K562 (cell line): ENCODE measurements around the gene TFDP1. TPM values are rescaled to one million over a fixed set of nuclear protein-coding genes. Genes with fewer than 3 reads are reported as not detected.

ENCODE experiments used
- ATAC-seq: fragments of 200-7000 bp; cut with Tn5 transposase; 3 replicates; pipeline ENCODE4 v1.9.1; 2020; ENCODE audit warnings: moderate library complexity
- BruUV-seq: library from RNA; stranded (reverse); fragments of 400-500 nt; replicated peaks from 2 replicates; lab custom pipeline; 2021; lab: Mats Ljungman, UMichigan
- CTCF ChIA-PET: fragments of 300-600 bp; formaldehyde crosslinking; extraction: SDS; loops from one replicate; lab custom pipeline; 2021; ENCODE audit warnings: low intra/inter-chr PET ratio; lab: Yijun Ruan, JAX
- POLR2A ChIA-PET: fragments of 300-600, 350-650 bp; sonication (Branson Sonifier 250); formaldehyde crosslinking; extraction: SDS; loops from one replicate; lab custom pipeline; 2021; ENCODE audit warnings: antibody characterized with exemption, inconsistent platforms; lab: Yijun Ruan, JAX
- DNase-seq, 4 experiments: peaks; one replicate each; pipeline versions ENCODE4 v3.0.0 to v3.0.0-alpha.2; 2011 to 2018; ENCODE audit warnings: low spot score in 3 of 4, mixed read lengths in 3 of 4; ENCODE audit errors: extremely low read depth in 1 of 4
- FAIRE-seq: peaks from 2 replicates; lab custom pipeline; 2011; peaks lifted over from hg19 to GRCh38; lab: Jason Lieb, UNC
- H2AFZ ChIP-seq: 2 replicates; pipeline ENCODE4 v1.6.0; 2011; ENCODE audit warnings: low read depth, low read length, control low read depth, inconsistent platforms
- H3K27ac ChIP-seq: fragments of 200-600 bp; 3 replicates; pipeline ENCODE4 v1.8.0; 2011; ENCODE audit warnings: low read depth, mild to moderate bottlenecking, control low read depth, inconsistent platforms, low read length, moderate library complexity, mixed read lengths; ENCODE audit errors: extremely low read depth
- H3K27me3 ChIP-seq, 2 experiments: fragments of 300-600 bp in 1 of 2; 2 replicates in 1 of 2; 3 replicates in 1 of 2; pipeline versions ENCODE4 v1.6.0 to v1.8.0; 2011; ENCODE audit warnings: inconsistent platforms in 2 of 2, low read length in 2 of 2, mild to moderate bottlenecking in 1 of 2, mixed read lengths in 1 of 2, moderate library complexity in 1 of 2; ENCODE audit not compliant: control insufficient read depth in 2 of 2, insufficient read depth in 2 of 2
- H3K36me3 ChIP-seq: fragments of 300-600 bp; 3 replicates; pipeline ENCODE4 v1.8.0; 2011; ENCODE audit warnings: mild to moderate bottlenecking, low read length, inconsistent platforms; ENCODE audit not compliant: control insufficient read depth, insufficient read depth
- H3K4me1 ChIP-seq, 2 experiments: fragments of 200-600 bp in 1 of 2; replicated peaks in 1 of 2; 2 replicates in 1 of 2; 3 replicates in 1 of 2; pipeline versions ENCODE4 v1.5.1 to v1.8.0; 2011; ENCODE audit warnings: inconsistent platforms in 2 of 2, low read length in 2 of 2, mild to moderate bottlenecking in 1 of 2, mixed read lengths in 1 of 2, moderate library complexity in 1 of 2; ENCODE audit not compliant: control insufficient read depth in 2 of 2, insufficient read depth in 2 of 2
- H3K4me2 ChIP-seq: 2 replicates; pipeline ENCODE4 v1.6.1; 2011; ENCODE audit warnings: low read length, control low read depth, inconsistent platforms, mixed read lengths; ENCODE audit not compliant: insufficient read depth
- H3K4me3 ChIP-seq: fragments of 200-600 bp; sonication (generic), shearing (Covaris generic); 2 replicates; pipeline ENCODE4 v1.5.1; 2016; ENCODE audit warnings: control low read depth, inconsistent platforms
- H3K79me2 ChIP-seq: fragments of 200-600 bp; 3 replicates; pipeline ENCODE4 v1.8.0; 2011; ENCODE audit warnings: low read length, inconsistent platforms; ENCODE audit not compliant: control insufficient read depth, insufficient read depth
- H3K9ac ChIP-seq, 2 experiments: 2 replicates each; pipeline versions ENCODE4 v1.6.0 to v1.6.1; 2011; ENCODE audit warnings: low read depth in 2 of 2, low read length in 2 of 2, control low read depth in 1 of 2, inconsistent platforms in 1 of 2, mild to moderate bottlenecking in 1 of 2, mixed read lengths in 1 of 2; ENCODE audit not compliant: insufficient read depth in 1 of 2
- H3K9me1 ChIP-seq: one replicate; pipeline ENCODE4 v1.6.0; 2011; ENCODE audit warnings: inconsistent platforms, mild to moderate bottlenecking, low read length, moderate library complexity; ENCODE audit not compliant: control insufficient read depth, insufficient read depth
- H3K9me3 ChIP-seq: replicated peaks from 2 replicates; pipeline ENCODE4 v1.5.1; 2011; ENCODE audit warnings: low read depth, low read length, inconsistent platforms; ENCODE audit not compliant: control insufficient read depth, insufficient read depth
- H4K20me1 ChIP-seq: replicated peaks from 2 replicates; pipeline ENCODE4 v1.6.1; 2011; ENCODE audit warnings: low read length, inconsistent platforms, mixed read lengths; ENCODE audit not compliant: control insufficient read depth, insufficient read depth
- CSDE1 ChIP-seq, 2 experiments: fragments of 450-650 bp; IDR thresholded peaks; 2 replicates each; pipeline ENCODE4 v1.6.1; 2016; ENCODE audit warnings: mild to moderate bottlenecking in 1 of 2
- HDAC6 ChIP-seq: IDR thresholded peaks from 2 replicates; pipeline ENCODE4 v1.6.1; 2012; ENCODE audit warnings: low read depth, mild to moderate bottlenecking, control low read depth, inconsistent platforms, low read length, moderate library complexity
- MAZ ChIP-seq, 2 experiments: fragments of 450-650 bp in 1 of 2; sonication (generic) in 1 of 2; formaldehyde crosslinking; IDR thresholded peaks in 1 of 2; conservative IDR thresholded peaks in 1 of 2; 2 replicates each; pipeline versions ENCODE4 v1.4.0 to v1.5.0; 2020; ENCODE audit warnings: mild to moderate bottlenecking in 1 of 2, missing genetic modification reagents in 1 of 2
- MED1 ChIP-seq: sonication (generic); formaldehyde crosslinking; IDR thresholded peaks from 2 replicates; pipeline ENCODE4 v1.8.1; 2023; ENCODE audit warnings: missing genetic modification reagents, borderline replicate concordance
- SMARCA4 ChIP-seq: fragments of 450-650 bp; IDR thresholded peaks from 2 replicates; pipeline ENCODE4 v1.6.1; 2016
- STAT5A ChIP-seq: IDR thresholded peaks from 2 replicates; pipeline ENCODE4 v1.6.1; 2012; ENCODE audit warnings: low read length, inconsistent platforms, borderline replicate concordance
- STAT5B ChIP-seq: fragments of 250-450 bp; sonication (Bioruptor Pico); IDR thresholded peaks from 2 replicates; pipeline ENCODE4 v1.8.0; 2021; ENCODE audit warnings: mild to moderate bottlenecking, inconsistent platforms
- TEAD1 ChIP-seq, 2 experiments: fragments of 450-650 bp in 1 of 2; sonication (generic) in 1 of 2; formaldehyde crosslinking; IDR thresholded peaks; 2 replicates each; pipeline versions ENCODE4 v1.4.0 to v1.8.0; 2020 to 2022; ENCODE audit warnings: mild to moderate bottlenecking in 2 of 2, missing genetic modification reagents in 1 of 2
- ZBTB1 ChIP-seq: sonication (generic); formaldehyde crosslinking; IDR thresholded peaks from 2 replicates; pipeline ENCODE4 v1.8.1; 2023; ENCODE audit warnings: missing genetic modification reagents, low read depth, mild to moderate bottlenecking, borderline replicate concordance
- ZFX ChIP-seq: sonication (generic); formaldehyde crosslinking; IDR thresholded peaks from 2 replicates; pipeline ENCODE4 v1.8.0; 2022; ENCODE audit warnings: mild to moderate bottlenecking, missing genetic modification reagents, moderate library complexity
- ZNF174 ChIP-seq: fragments of 250-450 bp; sonication (Bioruptor Pico); IDR thresholded peaks from 2 replicates; pipeline ENCODE4 v1.4.0; 2020; ENCODE audit warnings: mild to moderate bottlenecking
- WGBS: fragments of 100-300 bp; shearing (Covaris generic); methylation state at CpG from one replicate; pipeline ENCODE4 v1.1.6; 2016; ENCODE audit warnings: low coverage, mixed read lengths; ENCODE audit not compliant: insufficient coverage; ENCODE audit errors: missing lambda C conversion rate; 5-methylcytosine and 5-hydroxymethylcytosine counted together
- in situ Hi-C: fragments of 300-500 bp; cut with MboI; formaldehyde crosslinking; loops from 4 replicates; pipeline ENCODE4 v1.15.0; 2018; ENCODE audit warnings: inconsistent platforms, mixed read lengths
- intact Hi-C: fragments of 100-400 bp; cut with micrococcal nuclease; formaldehyde crosslinking; loops from 2 replicates; pipeline ENCODE4 v1.14.2; 2022
- polyA plus RNA-seq, 8 experiments: library from polyadenylated mRNA; depleted of rRNA in 4 of 8; stranded (reverse) in 5 of 8; unstranded in 3 of 8; fragments of >200 nt; fragmentation: Nextera tagmentation in 2 of 8; fragmentation: Illumina TruSeq in 1 of 8; extraction: Ambion mirVana in 2 of 8; extraction: Trizol in 1 of 8; gene quantifications; 2 replicates each; pipeline versions ENCODE4 v1.2.1 to v1.2.3, GENCODE V29; 2011 to 2014; ENCODE audit warnings: inconsistent platforms in 1 of 8, missing spikeins in 1 of 8
- total RNA-seq, 7 experiments: library from RNA; depleted of rRNA in 6 of 7; stranded (reverse); fragments of >200 nt in 6 of 7; fragmentation: Illumina TruSeq in 2 of 7; extraction: Trizol in 2 of 7; gene quantifications; 2 replicates each; pipeline versions ENCODE4 v1.2.1 to v1.2.3, GENCODE V29; 2011 to 2021; ENCODE audit warnings: low replicate concordance in 1 of 7
- TF ChIP-seq, protein P1 (sequence below): sonication (generic); formaldehyde crosslinking; IDR thresholded peaks from 2 replicates; pipeline ENCODE4 v1.8.0; 2022; ENCODE audit warnings: missing genetic modification reagents, mild to moderate bottlenecking, borderline replicate concordance
- TF ChIP-seq, protein P2 (sequence below): fragments of 250-450 bp; sonication (Bioruptor Pico); IDR thresholded peaks from 2 replicates; pipeline ENCODE4 v1.8.0; 2022; ENCODE audit warnings: moderate library complexity, mild to moderate bottlenecking, inconsistent platforms

Gene TFDP1
- total and polyA plus RNA-seq, 9 of the 15 experiments (the other 6 are each of a cell fraction or from before 2014, with no cell fraction given): 33.8 to 145 (median 69.1) TPM

DNA sequence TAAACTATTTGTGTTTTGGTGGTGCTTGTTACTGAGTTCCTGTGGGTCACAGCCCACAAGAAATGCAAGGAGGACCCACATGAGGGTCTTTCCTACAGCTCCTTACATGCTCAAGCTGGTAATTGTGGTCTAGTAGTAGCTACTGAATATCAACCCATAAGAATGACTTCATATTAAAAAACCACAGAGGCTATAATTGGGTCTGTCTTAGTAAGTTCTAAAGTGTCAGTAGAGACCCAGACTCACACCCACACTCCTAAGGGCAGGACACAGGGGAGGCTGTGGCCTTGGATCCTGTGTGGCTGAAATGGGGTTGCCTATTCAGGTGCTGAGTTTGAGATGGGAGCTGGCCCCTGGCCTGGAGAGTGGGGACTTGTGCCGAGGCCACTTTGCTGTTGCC is 19.6 kb downstream of the TFDP1 start:
- Histone ChIP-seq H3K36me3 (peaks cover 50% of the 10 kb centered on the region; the same call in 1 of the 3 replicates), H3K9me3 (peaks cover 5% of the 10 kb centered on the region; the same call in 1 of the 2 replicates), H4K20me1 (no peaks in the 10 kb centered on the region; the same call in 1 of the 2 replicates), H3K4me2 (no peak overlapping the region), H3K4me1 (peaks cover 0 to 6% of the 10 kb centered on the region in 2 experiments; a peak in 2 of 5 replicates), H3K9ac (no peak overlapping the region), H3K4me3 (no peak overlapping the region), H3K27me3 (no peaks in the 10 kb centered on the region), H3K27ac (no peak overlapping the region), H3K9me1 (no peaks in the 10 kb centered on the region), H2AFZ (no peak overlapping the region), H3K79me2 (peaks cover 93% of the 10 kb centered on the region)
- ChIA-PET CTCF (no interaction called here), POLR2A (no interaction called here)
- no TSS peak for BruUV-seq
- 80% methylated on average over 1 of the region's 1 CpG for WGBS
- intact Hi-C loops: no loop called here
- in situ Hi-C loops: no loop called here
- no peak for ATAC-seq
- no peak for FAIRE-seq
- DNase-seq: no peak
- no peak for TF ChIP-seq TEAD1 (CRISPR knock-in tag; IDR thresholded peaks at IDR 0.05)
- no peak for TF ChIP-seq ZFX (CRISPR knock-in tag)

DNA sequence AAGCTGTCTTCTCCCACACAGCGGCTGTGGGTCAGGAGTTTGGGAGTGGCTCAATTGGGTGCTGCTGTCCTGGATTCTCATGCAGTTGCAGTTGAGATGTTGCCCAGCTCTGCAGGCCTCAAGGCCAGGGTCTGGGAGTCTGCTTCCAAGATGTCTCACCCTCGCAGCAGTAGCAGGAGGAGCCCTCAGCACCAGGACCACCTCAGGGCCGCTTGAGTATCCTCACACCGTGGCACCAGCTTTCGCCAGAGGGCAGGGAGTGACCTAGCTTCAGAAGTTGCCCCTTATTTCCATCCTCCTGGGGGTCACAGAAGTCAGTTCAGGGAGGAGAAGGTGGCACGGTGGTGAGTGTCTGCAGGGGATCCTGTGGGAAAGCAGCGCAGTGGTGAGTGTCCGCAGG is 20.9 kb downstream of the TFDP1 start:
- in situ Hi-C loops (no loop called here), intact Hi-C loops (no loop called here)
- H3K4me3 ChIP-seq: no peak overlapping the region
- H3K79me2 ChIP-seq: peaks cover 92% of the 10 kb centered on the region
- no peaks in the 10 kb centered on the region; the same call in 1 of the 2 replicates for H4K20me1 ChIP-seq
- CTCF ChIA-PET: no interaction called here
- peaks cover 47% of the 10 kb centered on the region; the same call in 1 of the 3 replicates for H3K36me3 ChIP-seq
- BruUV-seq: no TSS peak
- DNase-seq: no peak
- no peaks in the 10 kb centered on the region for H3K9me3 ChIP-seq
- no peak overlapping the region for H2AFZ ChIP-seq
- no peak for FAIRE-seq
- peaks cover 0 to 6% of the 10 kb centered on the region in 2 experiments; a peak in 2 of 5 replicates for H3K4me1 ChIP-seq
- H3K9me1 ChIP-seq: no peaks in the 10 kb centered on the region
- ATAC-seq: no peak
- no peak overlapping the region for H3K4me2 ChIP-seq
- no peak overlapping the region for H3K9ac ChIP-seq
- H3K27me3 ChIP-seq: no peaks in the 10 kb centered on the region
- no peak overlapping the region for H3K27ac ChIP-seq
- WGBS: 96% methylated on average over 4 of the region's 8 CpGs
- POLR2A ChIA-PET: interaction anchor here (1.1 kb wide), 1 partner anchor 10 kb away, joined by 3 read pairs; no protein-coding TSS in a partner anchor
- TF ChIP-seq ZBTB1 (CRISPR knock-in tag): no peak
- TF ChIP-seq SMARCA4: no peak
- no peak for TF ChIP-seq STAT5B (CRISPR knock-in tag)
- no peak for TF ChIP-seq ZNF174 (CRISPR knock-in tag)
- TF ChIP-seq STAT5A: no peak
- TF ChIP-seq, protein P1, sequence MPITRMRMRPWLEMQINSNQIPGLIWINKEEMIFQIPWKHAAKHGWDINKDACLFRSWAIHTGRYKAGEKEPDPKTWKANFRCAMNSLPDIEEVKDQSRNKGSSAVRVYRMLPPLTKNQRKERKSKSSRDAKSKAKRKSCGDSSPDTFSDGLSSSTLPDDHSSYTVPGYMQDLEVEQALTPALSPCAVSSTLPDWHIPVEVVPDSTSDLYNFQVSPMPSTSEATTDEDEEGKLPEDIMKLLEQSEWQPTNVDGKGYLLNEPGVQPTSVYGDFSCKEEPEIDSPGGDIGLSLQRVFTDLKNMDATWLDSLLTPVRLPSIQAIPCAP: no peak
- no peak for TF ChIP-seq CSDE1 (IDR thresholded peaks at IDR 0.05)
- no peak for TF ChIP-seq MAZ (CRISPR knock-in tag; conservative IDR thresholded peaks at IDR 0.05 in 1 of 2, IDR thresholded peaks at IDR 0.05 in 1 of 2)
- no peak for TF ChIP-seq MED1 (CRISPR knock-in tag)
- TF ChIP-seq, protein P2, sequence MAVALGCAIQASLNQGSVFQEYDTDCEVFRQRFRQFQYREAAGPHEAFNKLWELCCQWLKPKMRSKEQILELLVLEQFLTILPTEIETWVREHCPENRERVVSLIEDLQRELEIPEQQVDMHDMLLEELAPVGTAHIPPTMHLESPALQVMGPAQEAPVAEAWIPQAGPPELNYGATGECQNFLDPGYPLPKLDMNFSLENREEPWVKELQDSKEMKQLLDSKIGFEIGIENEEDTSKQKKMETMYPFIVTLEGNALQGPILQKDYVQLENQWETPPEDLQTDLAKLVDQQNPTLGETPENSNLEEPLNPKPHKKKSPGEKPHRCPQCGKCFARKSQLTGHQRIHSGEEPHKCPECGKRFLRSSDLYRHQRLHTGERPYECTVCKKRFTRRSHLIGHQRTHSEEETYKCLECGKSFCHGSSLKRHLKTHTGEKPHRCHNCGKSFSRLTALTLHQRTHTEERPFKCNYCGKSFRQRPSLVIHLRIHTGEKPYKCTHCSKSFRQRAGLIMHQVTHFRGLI (CRISPR knock-in tag): no peak
- TF ChIP-seq HDAC6: no peak
